HG02798 (cell line): ENCODE measurements around the gene STRADB.
"Not testable (repeated sequence)": the region's sequence is repeated elsewhere in the genome, so short reads cannot be mapped to it uniquely, and the experiment has no call there.

ENCODE experiments used
- ATAC-seq: cut with Tn5 transposase; IDR thresholded peaks from one replicate; pipeline ENCODE4 v1.9.1; 2021; ENCODE audit warnings: mild to moderate bottlenecking; ENCODE audit not compliant: unreplicated experiment, poor library complexity

STRADB gene

GRCh38 chr2:201464547-201464946, 13.0 kb downstream of the STRADB start:
- no peak for ATAC-seq

- ATAC-seq: no peak
Observed at GRCh38 chr2:201465524-201465971, 14.0 kb downstream of the STRADB start.

- no peak for ATAC-seq
Observed at GRCh38 chr2:201466050-201466675, 14.6 kb downstream of the STRADB start.

GRCh38 chr2:201467666-201468065, 16.1 kb downstream of the STRADB start:
- ATAC-seq: no peak

GRCh38 chr2:201470821-201471731, 19.5 kb downstream of the STRADB start:
- no peak for ATAC-seq

- ATAC-seq: no peak
Observed at GRCh38 chr2:201471732-201472393, 20.3 kb downstream of the STRADB start.

- no peak for ATAC-seq
Observed at GRCh38 chr2:201472411-201472810, 20.9 kb downstream of the STRADB start.

GRCh38 chr2:201482543-201482942, 31.0 kb downstream of the STRADB start:
- no peak for ATAC-seq

- ATAC-seq: no peak
Observed at GRCh38 chr2:201483342-201483741, 31.8 kb downstream of the STRADB start.

GRCh38 chr2:201483758-201484157, 32.2 kb downstream of the STRADB start:
- ATAC-seq: not testable (repeated sequence)

GRCh38 chr2:201484805-201485204, 33.3 kb downstream of the STRADB start:
- ATAC-seq: no peak

GRCh38 chr2:201490291-201490690, 38.8 kb downstream of the STRADB start:
- no peak for ATAC-seq

GRCh38 chr2:201496785-201497184, 45.2 kb downstream of the STRADB start:
- ATAC-seq: no peak

- ATAC-seq: no peak
Observed at GRCh38 chr2:201500534-201500933, 49.0 kb downstream of the STRADB start.

GRCh38 chr2:201502713-201503112, 51.2 kb downstream of the STRADB start:
- no peak for ATAC-seq

- no peak for ATAC-seq
Observed at GRCh38 chr2:201507725-201508124, 56.2 kb downstream of the STRADB start.

GRCh38 chr2:201513271-201513670, 61.7 kb downstream of the STRADB start:
- ATAC-seq: no peak

- ATAC-seq: no peak
Observed at GRCh38 chr2:201515573-201516246, 64.2 kb downstream of the STRADB start.

GRCh38 chr2:201517094-201517493, 65.6 kb downstream of the STRADB start:
- ATAC-seq: no peak

GRCh38 chr2:201520201-201520600, 68.7 kb downstream of the STRADB start:
- no peak for ATAC-seq
